Lower lobe of right lung (tissue), 2 donors: ENCODE data around the gene OR2G6. TPM values are rescaled to one million over a fixed set of nuclear protein-coding genes. Genes with fewer than 3 reads are reported as not detected.

Experiments
- ATAC-seq, 2 donors: fragments of 200-7000 bp; cut with Tn5 transposase; one replicate each; pipeline ENCODE4 v1.9.1; 2020 to 2022; ENCODE audit warnings: mild to moderate bottlenecking in 2 of 2, moderate library complexity in 2 of 2
- DNase-seq: peaks from one replicate; pipeline ENCODE4 v3.0.0-alpha.2; 2020
- H3K27ac ChIP-seq: fragments of 200-600 bp; one replicate; pipeline ENCODE4 v1.8.0; 2022
- H3K27me3 ChIP-seq: fragments of 200-600 bp; one replicate; pipeline ENCODE4 v1.8.0; 2022; ENCODE audit warnings: low read depth
- H3K36me3 ChIP-seq: fragments of 200-600 bp; one replicate; pipeline ENCODE4 v1.8.0; 2022; ENCODE audit warnings: mild to moderate bottlenecking
- H3K4me1 ChIP-seq: fragments of 200-600 bp; one replicate; pipeline ENCODE4 v1.8.0; 2022
- H3K4me3 ChIP-seq: fragments of 200-600 bp; one replicate; pipeline ENCODE4 v1.8.0; 2022; ENCODE audit warnings: mild to moderate bottlenecking
- H3K9me3 ChIP-seq: fragments of 200-600 bp; one replicate; pipeline ENCODE4 v1.8.0; 2022
- intact Hi-C: fragments of 100-400 bp; cut with DNase I; formaldehyde crosslinking; loops from one replicate; pipeline ENCODE4 v1.11.0; 2022
- total RNA-seq: library from RNA; stranded (reverse); fragmentation: NEBNext Ultra II Directional; extraction: Animal tissue kit (Norgen Biotek cat#: 25700); gene quantifications from one replicate; pipeline ENCODE4 v1.2.1, GENCODE V29; 2021
- TF ChIP-seq, protein P1 (sequence below): fragments of 200-600 bp; IDR thresholded peaks from one replicate; pipeline ENCODE4 v1.8.0; 2022; ENCODE audit warnings: antibody characterized with exemption, mild to moderate bottlenecking
- donor health status: DM: no; HTN: yes; CAD: no; lungs with severe emphysema.

The OR2G6 gene
- total RNA-seq, 1 donor from 2014 or later, result not detected

DNA sequence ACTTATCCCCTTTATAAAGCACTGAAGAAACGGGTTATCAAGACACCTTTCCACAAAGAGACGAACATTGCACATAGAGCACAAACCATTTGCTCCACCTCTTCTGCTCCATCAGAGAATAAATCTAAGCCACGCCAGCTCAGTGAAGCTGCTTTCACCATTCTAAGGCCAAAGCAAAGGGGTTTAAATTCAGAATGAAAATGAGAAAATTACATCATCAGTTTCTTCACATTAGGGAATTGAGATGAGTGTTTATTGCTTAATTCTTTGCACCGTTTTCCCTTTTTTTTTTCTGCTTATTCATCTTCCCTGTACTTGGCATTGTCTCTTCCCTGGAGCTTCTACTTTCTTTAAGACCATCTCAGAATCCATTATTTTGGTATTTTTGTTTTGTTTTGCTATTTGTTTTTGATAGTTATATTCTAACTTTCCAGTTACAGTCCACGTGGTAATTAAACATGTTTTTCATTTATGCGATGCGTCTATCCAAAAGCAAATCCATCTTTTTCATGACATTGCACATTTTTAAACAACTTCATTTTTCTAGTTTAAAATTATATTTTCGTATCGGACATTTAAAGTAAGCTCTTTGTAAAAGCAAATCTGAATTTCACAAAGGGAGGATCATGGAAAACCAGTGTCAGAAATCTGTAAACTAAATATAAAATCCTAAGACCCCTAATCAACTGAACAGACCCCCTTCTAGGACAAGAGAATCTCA is 68.5 kb downstream of the OR2G6 start:
- no peaks in the 10 kb centered on the region for H3K4me1 ChIP-seq
- no peaks in the 10 kb centered on the region for H3K36me3 ChIP-seq
- no peak overlapping the region for H3K4me3 ChIP-seq
- DNase-seq (no peak), ATAC-seq (no peak)
- TF ChIP-seq, protein P1, sequence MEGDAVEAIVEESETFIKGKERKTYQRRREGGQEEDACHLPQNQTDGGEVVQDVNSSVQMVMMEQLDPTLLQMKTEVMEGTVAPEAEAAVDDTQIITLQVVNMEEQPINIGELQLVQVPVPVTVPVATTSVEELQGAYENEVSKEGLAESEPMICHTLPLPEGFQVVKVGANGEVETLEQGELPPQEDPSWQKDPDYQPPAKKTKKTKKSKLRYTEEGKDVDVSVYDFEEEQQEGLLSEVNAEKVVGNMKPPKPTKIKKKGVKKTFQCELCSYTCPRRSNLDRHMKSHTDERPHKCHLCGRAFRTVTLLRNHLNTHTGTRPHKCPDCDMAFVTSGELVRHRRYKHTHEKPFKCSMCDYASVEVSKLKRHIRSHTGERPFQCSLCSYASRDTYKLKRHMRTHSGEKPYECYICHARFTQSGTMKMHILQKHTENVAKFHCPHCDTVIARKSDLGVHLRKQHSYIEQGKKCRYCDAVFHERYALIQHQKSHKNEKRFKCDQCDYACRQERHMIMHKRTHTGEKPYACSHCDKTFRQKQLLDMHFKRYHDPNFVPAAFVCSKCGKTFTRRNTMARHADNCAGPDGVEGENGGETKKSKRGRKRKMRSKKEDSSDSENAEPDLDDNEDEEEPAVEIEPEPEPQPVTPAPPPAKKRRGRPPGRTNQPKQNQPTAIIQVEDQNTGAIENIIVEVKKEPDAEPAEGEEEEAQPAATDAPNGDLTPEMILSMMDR, result no peak
- no peaks in the 10 kb centered on the region for H3K27me3 ChIP-seq
- no peaks in the 10 kb centered on the region for H3K9me3 ChIP-seq
- H3K27ac ChIP-seq, result no peak overlapping the region
- intact Hi-C loops, result no loop called here

Other genes with a start within 250 kb of the OR2G6 start
- not detected for gene OR2T33, start 230.1 kb upstream of the OR2G6 start, total RNA-seq
- not detected for gene OR2T12, start 204.6 kb upstream of the OR2G6 start, total RNA-seq
- gene OR2M7, start 183.5 kb upstream of the OR2G6 start, total RNA-seq, result not detected
- not detected for gene OR14C36, start 159.3 kb upstream of the OR2G6 start, total RNA-seq
- not detected for gene OR2T4, start 146.4 kb upstream of the OR2G6 start, total RNA-seq
- gene OR2T6, start 132.3 kb upstream of the OR2G6 start, total RNA-seq, result not detected
- gene OR2T1, start 105.0 kb upstream of the OR2G6 start, total RNA-seq, result not detected
- gene OR2T2, start 62.4 kb upstream of the OR2G6 start, total RNA-seq, result not detected
- gene OR2T3, start 34.7 kb upstream of the OR2G6 start, total RNA-seq, result not detected
- gene OR2T5, start 19.5 kb upstream of the OR2G6 start, total RNA-seq, result not detected
- not detected for gene OR2T29, start 54.7 kb downstream of the OR2G6 start, total RNA-seq
- gene OR2T34, start 66.7 kb downstream of the OR2G6 start, total RNA-seq, result not detected
- gene OR2T10, start 89.6 kb downstream of the OR2G6 start, total RNA-seq, result not detected
- not detected for gene OR2T11, start 127.0 kb downstream of the OR2G6 start, total RNA-seq
- gene OR2T35, start 137.2 kb downstream of the OR2G6 start, total RNA-seq, result not detected
- gene OR2T27, start 147.5 kb downstream of the OR2G6 start, total RNA-seq, result not detected
- gene OR14I1, start 194.7 kb downstream of the OR2G6 start, total RNA-seq, result not detected
- not detected for gene LYPD8, start 247.7 kb downstream of the OR2G6 start, total RNA-seq